ENCODE data around the gene THEMIS. TPM values are rescaled to one million over a fixed set of nuclear protein-coding genes. Genes with fewer than 3 reads are reported as not detected.
A peak's percentile ranks its signal among the peaks of the same experiment; 100 is the strongest.

THEMIS gene
- total RNA-seq, 1 experiment from 2014 or later = not detected

- Mint-ChIP-seq H3K36me3 (no peaks in the 10 kb centered on the region), H3K4me3 (no peak overlapping the region), H3K9me3 (no peaks in the 10 kb centered on the region), H3K4me1 (peaks cover 10% of the 10 kb centered on the region), H3K27ac (no peak overlapping the region), H3K27me3 (ENCODE audit: low read depth) (no peaks in the 10 kb centered on the region)
- no peak for TF ChIP-seq GABPB1 (CRISPR knock-in tag; IDR thresholded peaks at IDR 0.05)
- no peak for TF ChIP-seq NR2C2 (CRISPR knock-in tag; IDR thresholded peaks at IDR 0.05)
- TF ChIP-seq FOXP1 (CRISPR knock-in tag; IDR thresholded peaks at IDR 0.05; ENCODE audit: borderline replicate concordance) = no peak
- no peak for TF ChIP-seq JUN (CRISPR knock-in tag; IDR thresholded peaks at IDR 0.05)
- TF ChIP-seq NR1H2 (CRISPR knock-in tag; IDR thresholded peaks at IDR 0.05) = no peak
- no peak for TF ChIP-seq PRDM15 (CRISPR knock-in tag; IDR thresholded peaks at IDR 0.05)
- no peak for TF ChIP-seq PREB (CRISPR knock-in tag; IDR thresholded peaks at IDR 0.05; ENCODE audit: borderline replicate concordance)
- TF ChIP-seq ZNF423 (CRISPR knock-in tag; IDR thresholded peaks at IDR 0.05) = no peak
- TF ChIP-seq ZNF138 (CRISPR knock-in tag; conservative IDR thresholded peaks at IDR 0.05) = no peak
- TF ChIP-seq TEAD4 (CRISPR knock-in tag; IDR thresholded peaks at IDR 0.05) = no peak
- no peak for TF ChIP-seq HMGXB4 (CRISPR knock-in tag; IDR thresholded peaks at IDR 0.05)
- ChIA-PET CTCF (no interaction called here), POLR2A (no interaction called here)
- ATAC-seq (peak; percentile 94), DNase-seq (ENCODE audit: low spot score) (no peak)
Observed at GRCh38 chr6:127725821-127726220, 175.0 kb downstream of the THEMIS start.

GRCh38 chr6:127718694-127719093 lies 182.2 kb downstream of the THEMIS start:
- no peaks in the 10 kb centered on the region for H3K4me1 Mint-ChIP-seq
- H3K9me3 Mint-ChIP-seq = no peaks in the 10 kb centered on the region
- CTCF ChIA-PET = no interaction called here
- ATAC-seq (no peak), DNase-seq (ENCODE audit: low spot score) (no peak)
- no peak overlapping the region for H3K4me3 Mint-ChIP-seq
- no peak overlapping the region for H3K27ac Mint-ChIP-seq
- H3K36me3 Mint-ChIP-seq = no peaks in the 10 kb centered on the region
- no peaks in the 10 kb centered on the region for H3K27me3 Mint-ChIP-seq (ENCODE audit: low read depth)
- POLR2A ChIA-PET = no interaction called here
- no peak for TF ChIP-seq CBFB (CRISPR knock-in tag; IDR thresholded peaks at IDR 0.05; ENCODE audit: low read depth)
- TF ChIP-seq SMAD4 (CRISPR knock-in tag; IDR thresholded peaks at IDR 0.05) = no peak
- no peak for TF ChIP-seq ZNF317 (CRISPR knock-in tag; IDR thresholded peaks at IDR 0.05; ENCODE audit: borderline replicate concordance, low read depth)
- TF ChIP-seq GRHL2 (CRISPR knock-in tag; IDR thresholded peaks at IDR 0.05; ENCODE audit: insufficient replicate concordance, severe bottlenecking) = no peak
- TF ChIP-seq KAT7 (CRISPR knock-in tag; IDR thresholded peaks at IDR 0.05; ENCODE audit: borderline replicate concordance) = no peak
- TF ChIP-seq ATF1 (CRISPR knock-in tag; IDR thresholded peaks at IDR 0.05) = no peak
- no peak for TF ChIP-seq ELF4 (CRISPR knock-in tag; IDR thresholded peaks at IDR 0.05; ENCODE audit: low read depth)
- TF ChIP-seq ZNF396 (CRISPR knock-in tag; IDR thresholded peaks at IDR 0.05; ENCODE audit: borderline replicate concordance) = no peak
- TF ChIP-seq FOXJ3 (CRISPR knock-in tag; IDR thresholded peaks at IDR 0.05; ENCODE audit: borderline replicate concordance) = no peak
- no peak for TF ChIP-seq ZNF219 (CRISPR knock-in tag; IDR thresholded peaks at IDR 0.05; ENCODE audit: borderline replicate concordance)
- no peak for TF ChIP-seq CTCF (IDR thresholded peaks at IDR 0.05)
- no peak for TF ChIP-seq GABPB1 (CRISPR knock-in tag; IDR thresholded peaks at IDR 0.05)
- no peak for TF ChIP-seq TEAD1 (CRISPR knock-in tag; IDR thresholded peaks at IDR 0.05)
- no peak for TF ChIP-seq MAX (CRISPR knock-in tag; IDR thresholded peaks at IDR 0.05)
- no peak for TF ChIP-seq AR (CRISPR knock-in tag; IDR thresholded peaks at IDR 0.05)
- TF ChIP-seq NR3C1 (CRISPR knock-in tag; conservative IDR thresholded peaks at IDR 0.05; ENCODE audit: low read depth) = no peak
